Measurements from ENCODE around the gene FRY.
"Not testable (repeated sequence)": the region's sequence is repeated elsewhere in the genome, so short reads cannot be mapped to it uniquely, and the experiment has no call there.

The FRY gene

GRCh38 chr13:32031025-32031814, at the start of gene FRY:
Gene FRY, plus strand, starts transcription at chr13:32031774. Its CDS starts 22 bp downstream, at chr13:32031796.
- DNase-seq = peak; percentile 69

DNA sequence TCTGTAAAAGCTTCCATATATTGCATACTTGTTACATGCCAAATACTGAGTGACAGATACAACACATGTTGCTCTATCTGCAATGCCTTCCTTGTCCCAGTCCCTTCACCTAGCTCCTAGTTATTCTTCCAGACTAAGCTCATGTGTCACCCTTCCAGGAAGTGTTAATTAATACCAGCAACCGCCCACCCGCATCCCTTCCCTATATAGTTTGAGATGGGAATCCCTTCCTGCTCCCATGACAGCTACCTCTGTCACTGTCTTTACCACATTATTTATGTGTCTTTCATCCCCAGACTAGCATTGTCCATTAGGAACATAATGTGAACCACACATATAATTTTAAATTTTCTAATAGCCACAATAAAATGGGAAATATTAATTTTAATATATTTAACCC, 49.5 kb upstream of the FRY start:
- no peak for DNase-seq

DNA sequence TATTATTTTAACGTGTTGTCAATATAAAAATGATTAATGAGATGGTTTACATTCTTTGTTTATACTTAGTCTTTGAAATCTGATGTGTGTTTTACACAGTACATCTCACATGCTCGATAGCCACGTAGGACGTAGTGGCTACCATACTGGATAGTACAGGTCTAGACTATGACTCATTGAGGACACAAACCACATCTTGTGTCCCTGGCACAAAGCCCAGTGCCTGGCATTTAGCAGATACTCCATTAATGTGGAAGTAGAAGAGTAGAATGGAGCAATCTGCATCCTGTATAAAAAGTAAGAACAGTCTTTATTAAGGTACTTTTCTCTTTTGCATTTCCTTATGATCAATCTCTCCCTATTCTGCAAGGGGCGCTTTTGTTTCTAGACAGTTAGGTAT, 49.0 kb upstream of the FRY start:
- peak; percentile 94 for DNase-seq

DNA sequence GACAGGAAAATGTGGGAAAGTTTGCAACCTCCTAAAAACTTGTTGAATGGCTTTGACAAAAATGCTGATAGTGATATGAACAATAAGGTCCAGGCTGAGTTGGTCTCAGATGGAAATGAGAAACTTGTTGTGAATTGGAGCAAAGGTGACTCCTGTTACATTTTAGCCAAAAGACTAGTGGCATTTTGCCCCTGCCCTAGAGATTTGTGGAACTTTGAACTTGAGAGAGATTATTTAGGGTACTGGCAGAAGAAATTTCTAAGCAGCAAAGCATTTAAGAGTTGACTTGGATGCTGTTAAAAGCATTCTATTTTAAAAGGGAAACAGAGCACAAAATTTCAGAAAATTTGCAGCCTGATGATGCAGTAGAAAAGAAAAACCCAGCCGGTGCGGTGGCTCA, 47.9 kb upstream of the FRY start:
- not testable (repeated sequence) for DNase-seq

DNA sequence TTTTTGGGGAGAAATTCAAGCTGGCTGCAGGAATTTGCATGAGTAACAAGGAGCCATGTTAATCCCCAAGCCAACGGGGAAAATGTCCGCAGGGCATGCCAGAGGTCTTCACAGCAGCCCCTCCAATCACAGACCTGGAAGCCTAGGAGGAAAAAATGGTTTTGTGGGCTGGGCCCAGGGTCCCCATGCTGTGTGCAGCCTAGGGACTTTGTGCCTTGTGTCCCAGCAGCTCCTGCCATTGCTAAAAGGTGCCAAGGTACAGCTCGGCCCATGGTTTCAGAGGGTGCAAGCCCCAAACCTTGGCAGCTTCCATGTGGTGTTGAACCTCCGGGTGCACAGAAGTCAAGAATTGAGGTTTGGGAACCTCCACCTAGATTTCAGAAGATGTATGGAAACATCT, 47.2 kb upstream of the FRY start:
- not testable (repeated sequence) for DNase-seq

GRCh38 chr13:31986676-31987470, 44.7 kb upstream of the FRY start:
- DNase-seq = no peak

GRCh38 chr13:31987535-31988170, 43.9 kb upstream of the FRY start:
- DNase-seq = no peak

DNA sequence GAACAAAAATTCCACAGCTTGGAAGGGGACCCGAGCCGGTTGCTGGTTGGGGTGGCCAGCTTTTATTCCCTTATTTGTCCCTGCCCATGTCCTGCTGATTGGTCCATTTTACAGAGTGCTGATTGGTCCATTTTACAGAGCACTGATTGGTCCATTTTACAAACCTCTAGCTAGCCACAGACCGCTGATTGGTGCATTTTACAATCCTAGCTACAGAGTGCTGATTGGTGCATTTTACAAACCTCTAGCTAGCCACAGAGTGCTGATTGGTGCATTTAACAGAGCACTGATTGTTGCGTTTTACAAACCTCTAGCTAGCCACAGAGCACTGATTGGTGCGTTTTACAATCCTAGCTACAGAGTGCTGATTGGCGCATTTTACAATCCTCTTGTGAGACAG, 37.2 kb upstream of the FRY start:
- DNase-seq = not testable (repeated sequence)

- DNase-seq = no peak
Measured at GRCh38 chr13:31996601-31997000, 35.0 kb upstream of the FRY start.

GRCh38 chr13:31997641-31998040, 33.9 kb upstream of the FRY start:
- DNase-seq = no peak

DNA sequence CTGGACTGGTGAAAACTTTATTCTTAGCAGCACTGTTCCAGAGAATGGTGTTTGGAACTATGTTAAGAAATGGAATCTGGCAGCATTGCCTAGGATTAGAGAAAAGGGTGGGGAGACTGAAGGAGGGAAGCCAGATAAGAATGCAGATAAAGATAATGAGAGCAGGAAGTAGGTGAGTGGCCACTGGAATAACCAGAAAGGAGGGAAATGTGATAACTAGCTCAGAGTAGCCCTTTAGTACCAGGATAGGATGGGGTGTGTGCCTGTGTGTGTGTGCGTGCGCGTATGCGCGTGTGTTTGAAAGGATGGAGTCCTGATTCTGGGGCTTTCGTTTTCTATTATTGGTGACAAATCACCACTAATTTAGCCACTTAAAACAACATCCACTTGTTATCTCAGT, 33.4 kb upstream of the FRY start:
- DNase-seq = no peak

GRCh38 chr13:32000754-32001153, 30.8 kb upstream of the FRY start:
- DNase-seq = not testable (repeated sequence)

- peak; percentile 68 for DNase-seq
Measured at GRCh38 chr13:32001154-32001768, 30.3 kb upstream of the FRY start.

- DNase-seq = no peak
Measured at GRCh38 chr13:32001769-32002168, 29.8 kb upstream of the FRY start.

GRCh38 chr13:32002873-32003272, 28.7 kb upstream of the FRY start:
- DNase-seq = no peak

- DNase-seq = peak; percentile 17
Measured at GRCh38 chr13:32007494-32007893, 24.1 kb upstream of the FRY start.

- DNase-seq = no peak
Measured at GRCh38 chr13:32008518-32009175, 22.9 kb upstream of the FRY start.

- no peak for DNase-seq
Measured at GRCh38 chr13:32009362-32009761, 22.2 kb upstream of the FRY start.

GRCh38 chr13:32010136-32010535, 21.4 kb upstream of the FRY start:
- DNase-seq = no peak

DNA sequence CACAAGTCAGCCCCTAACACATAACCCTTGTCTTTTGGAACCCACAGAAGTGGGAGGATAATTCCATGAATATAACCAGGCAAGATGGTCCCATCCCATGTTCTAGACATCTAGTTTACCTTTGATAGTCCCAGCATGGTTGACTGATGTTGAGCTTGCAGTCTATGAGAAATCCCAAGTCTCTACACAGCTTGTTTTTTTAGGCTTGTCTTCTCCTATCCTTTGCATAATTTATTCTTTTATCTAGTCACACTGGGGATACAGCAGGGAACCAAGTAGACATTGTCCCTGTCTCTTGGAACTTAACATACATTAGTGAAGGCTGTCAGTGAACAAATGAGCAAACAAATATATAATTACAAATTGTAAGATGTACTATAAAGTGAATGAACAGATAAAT, 19.6 kb upstream of the FRY start:
- DNase-seq = no peak

DNA sequence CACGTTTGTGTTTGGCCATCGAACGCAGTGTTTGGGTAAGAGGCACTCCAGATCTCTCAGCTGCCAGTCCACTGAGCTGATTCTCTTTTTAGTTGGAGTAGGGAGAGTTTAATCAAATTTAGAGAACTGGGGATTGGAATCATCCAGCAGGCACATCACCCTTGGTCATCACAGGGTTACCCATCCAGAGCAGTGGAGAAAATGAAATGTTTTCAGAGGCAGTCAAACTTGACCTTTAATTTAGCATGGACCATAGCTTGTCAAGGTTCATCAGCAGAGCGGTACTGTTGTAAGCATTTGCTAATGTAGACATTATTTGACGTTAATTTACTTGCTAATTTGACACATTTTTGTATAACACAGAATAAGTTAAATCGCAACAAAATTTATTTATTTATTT, 18.4 kb upstream of the FRY start:
- no peak for DNase-seq

- DNase-seq = no peak
Measured at GRCh38 chr13:32016119-32016518, 15.5 kb upstream of the FRY start.

DNA sequence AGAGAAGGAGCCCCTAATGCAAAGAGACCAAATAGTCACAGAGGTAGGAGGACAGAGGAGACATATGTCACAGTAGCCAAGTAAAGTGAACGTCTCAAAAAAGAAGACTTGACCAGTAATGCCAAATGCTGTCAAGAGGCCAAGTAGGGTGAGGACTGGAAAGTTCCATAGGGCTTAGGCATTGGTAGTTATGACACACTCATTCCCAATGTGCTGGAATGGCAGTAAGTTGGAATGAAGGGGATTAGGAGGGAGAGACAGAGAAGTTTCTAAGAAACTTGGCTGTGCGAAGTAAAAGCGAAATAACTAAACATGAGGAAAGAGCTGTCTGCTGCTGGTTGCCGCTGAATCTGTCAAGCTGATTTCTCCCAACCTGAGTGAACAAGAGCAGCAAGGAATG, 14.9 kb upstream of the FRY start:
- DNase-seq = no peak

Data from EL (cell line).